ENCODE results near the gene CMIP.
"Not testable (repeated sequence)": the region's sequence is repeated elsewhere in the genome, so short reads cannot be mapped to it uniquely, and the experiment has no call there.

CMIP gene

GRCh38 chr16:81517629-81518438, 73.2 kb downstream of the CMIP start:
- peak; percentile 74 for DNase-seq

- DNase-seq: no peak
Measured at GRCh38 chr16:81518439-81518757, 73.8 kb downstream of the CMIP start.

GRCh38 chr16:81519301-81520150, 74.9 kb downstream of the CMIP start:
- no peak for DNase-seq

- DNase-seq: no peak
Measured at GRCh38 chr16:81520151-81520470, 75.5 kb downstream of the CMIP start.

GRCh38 chr16:81520560-81521135, 76.0 kb downstream of the CMIP start:
- DNase-seq: no peak

- no peak for DNase-seq
Measured at GRCh38 chr16:81521141-81521626, 76.6 kb downstream of the CMIP start.

GRCh38 chr16:81522108-81522701, 77.6 kb downstream of the CMIP start:
- no peak for DNase-seq

- not testable (repeated sequence) for DNase-seq
Measured at GRCh38 chr16:81522851-81523250, 78.2 kb downstream of the CMIP start.

- DNase-seq: peak; percentile 82
Measured at GRCh38 chr16:81523387-81524115, 78.9 kb downstream of the CMIP start.

GRCh38 chr16:81524382-81524781, 79.8 kb downstream of the CMIP start:
- DNase-seq: no peak

- not testable (repeated sequence) for DNase-seq
Measured at GRCh38 chr16:81524885-81525284, 80.3 kb downstream of the CMIP start.

GRCh38 chr16:81526199-81526598, 81.6 kb downstream of the CMIP start:
- DNase-seq: peak; percentile 20

- peak; percentile 81 for DNase-seq
Measured at GRCh38 chr16:81526935-81527334, 82.3 kb downstream of the CMIP start.

GRCh38 chr16:81527477-81528178, 83.0 kb downstream of the CMIP start:
- no peak for DNase-seq

GRCh38 chr16:81528256-81528655, 83.6 kb downstream of the CMIP start:
- DNase-seq: no peak

- DNase-seq: no peak
Measured at GRCh38 chr16:81530296-81530721, 85.7 kb downstream of the CMIP start.

GRCh38 chr16:81530814-81531213, 86.2 kb downstream of the CMIP start:
- no peak for DNase-seq

- DNase-seq: no peak
Measured at GRCh38 chr16:81531419-81531821, 86.8 kb downstream of the CMIP start.

- no peak for DNase-seq
Measured at GRCh38 chr16:81532491-81533174, 88.0 kb downstream of the CMIP start.

- DNase-seq: no peak
Measured at GRCh38 chr16:81533175-81533507, 88.5 kb downstream of the CMIP start.

GRCh38 chr16:81535679-81536360, 91.2 kb downstream of the CMIP start:
- no peak for DNase-seq

All from fibroblast of skin of abdomen (primary cell).